HG03469 (cell line): ENCODE data around the gene DOK5.

Experiments
- ATAC-seq: cut with Tn5 transposase; IDR thresholded peaks from one replicate; pipeline ENCODE4 v1.9.1; 2021; ENCODE audit warnings: mild to moderate bottlenecking, moderate library complexity, moderate number of reproducible peaks; ENCODE audit not compliant: unreplicated experiment

DOK5 gene

DNA sequence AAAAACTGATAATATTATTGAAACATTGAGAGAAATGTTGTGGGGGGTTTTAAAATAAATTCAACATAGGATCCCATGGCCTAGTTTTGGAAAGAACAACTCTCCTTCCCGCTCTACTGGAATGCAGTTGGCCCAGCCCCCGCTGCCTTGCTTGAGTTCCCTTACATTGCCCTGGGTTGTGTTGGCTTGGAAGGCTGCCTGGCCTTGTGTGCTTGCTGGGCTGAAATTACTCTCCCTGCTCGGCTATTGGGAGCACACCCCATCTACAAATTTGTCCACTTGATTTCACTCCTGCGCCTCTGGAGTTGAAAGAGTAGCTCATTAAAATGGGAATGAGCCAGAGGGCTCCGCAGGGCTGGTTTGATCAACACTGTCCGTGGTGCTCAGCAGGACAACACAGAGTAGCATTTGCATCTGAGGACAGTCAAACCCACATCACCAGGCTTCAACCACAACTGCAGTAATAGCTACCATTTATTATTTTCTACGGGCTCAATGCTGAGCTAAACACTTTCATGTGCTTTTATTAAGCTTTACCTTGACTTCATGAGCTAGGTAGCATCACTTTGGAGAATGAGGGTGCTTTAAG is 35.2 kb downstream of the DOK5 start:
- no peak for ATAC-seq

DNA sequence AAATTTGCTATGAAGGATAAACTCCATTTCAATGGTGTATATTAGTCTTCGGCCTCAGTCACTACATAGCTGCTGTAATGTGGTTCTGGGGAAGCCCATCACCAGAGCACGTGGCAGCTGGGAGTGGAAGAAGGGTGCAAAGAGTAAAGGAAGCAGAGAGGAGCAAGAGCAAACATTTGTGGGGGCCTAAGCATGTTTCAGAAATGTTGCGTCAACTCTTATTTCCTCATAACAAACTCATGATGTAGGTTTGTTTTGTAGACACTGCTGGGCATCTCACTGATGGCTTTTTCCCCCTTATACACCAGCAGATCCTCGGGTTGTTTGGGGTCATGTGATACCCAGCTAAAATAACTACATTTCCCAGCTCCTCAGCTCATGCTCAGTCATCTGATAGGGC is 37.3 kb downstream of the DOK5 start:
- ATAC-seq = no peak

DNA sequence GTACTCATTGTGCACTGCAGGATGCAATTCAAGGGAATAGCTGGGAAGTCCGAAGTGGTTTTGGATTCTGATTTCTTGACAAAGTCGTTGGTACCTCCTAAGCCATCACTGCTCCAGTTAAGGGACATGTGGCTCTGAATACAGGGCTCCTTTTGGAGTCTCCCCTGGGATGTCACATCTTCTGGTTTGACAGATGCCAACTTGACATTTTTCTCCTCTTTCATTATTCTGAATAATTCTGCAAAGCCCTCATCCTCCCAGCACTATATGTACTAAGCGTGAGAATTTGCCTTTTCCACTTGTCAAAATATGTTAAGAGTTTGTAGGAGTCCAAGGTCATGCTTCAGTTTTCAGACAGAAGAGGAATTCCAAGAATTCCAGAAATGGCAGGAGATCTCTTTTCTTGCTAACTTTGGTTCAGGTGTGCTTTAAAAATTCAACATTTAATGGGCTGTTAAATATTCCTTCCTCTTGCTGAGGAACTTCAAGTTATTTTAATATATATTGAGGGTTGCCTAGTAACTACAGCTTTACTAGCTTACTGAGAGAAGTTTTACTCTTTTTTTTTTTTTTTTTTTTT is 38.7 kb downstream of the DOK5 start:
- no peak for ATAC-seq

DNA sequence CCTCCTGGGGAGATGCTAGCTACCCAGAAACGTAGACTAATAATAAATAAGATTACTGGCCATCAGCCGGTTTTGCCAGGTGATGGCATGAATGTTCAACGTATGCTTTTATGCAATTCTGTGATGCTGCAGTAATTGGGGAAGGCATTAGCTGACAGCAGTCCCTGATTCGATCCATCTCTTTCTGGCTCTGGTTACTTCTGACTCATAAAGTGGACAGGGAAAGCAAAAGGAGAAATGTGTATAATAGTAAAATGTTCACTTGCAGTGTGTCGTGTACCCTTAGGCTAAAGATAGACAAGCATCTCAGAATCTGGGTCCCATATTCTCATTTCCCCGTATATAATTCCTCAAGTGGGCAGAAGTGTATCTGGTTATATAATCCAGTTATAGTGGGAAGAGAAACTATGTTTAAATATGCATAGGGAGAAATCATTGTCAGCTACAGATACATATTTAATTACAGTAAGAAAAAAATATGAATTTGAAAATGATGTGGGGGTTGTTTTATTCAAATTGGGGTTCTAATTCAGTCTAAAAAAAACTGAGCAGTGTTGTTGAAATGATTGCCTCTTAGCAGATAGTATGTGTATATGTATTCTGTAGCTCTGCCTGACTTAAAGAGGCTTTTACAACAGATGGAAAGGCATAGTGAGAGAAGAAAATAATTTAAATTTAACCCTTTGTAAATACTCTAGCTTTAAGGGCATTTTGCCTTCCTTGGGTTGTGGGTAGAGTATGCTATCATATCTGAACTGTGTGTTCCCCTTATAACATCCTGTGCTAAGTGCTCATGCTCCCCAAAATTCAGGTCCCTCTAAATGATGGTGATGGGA is 40.6 kb downstream of the DOK5 start:
- ATAC-seq = no peak

DNA sequence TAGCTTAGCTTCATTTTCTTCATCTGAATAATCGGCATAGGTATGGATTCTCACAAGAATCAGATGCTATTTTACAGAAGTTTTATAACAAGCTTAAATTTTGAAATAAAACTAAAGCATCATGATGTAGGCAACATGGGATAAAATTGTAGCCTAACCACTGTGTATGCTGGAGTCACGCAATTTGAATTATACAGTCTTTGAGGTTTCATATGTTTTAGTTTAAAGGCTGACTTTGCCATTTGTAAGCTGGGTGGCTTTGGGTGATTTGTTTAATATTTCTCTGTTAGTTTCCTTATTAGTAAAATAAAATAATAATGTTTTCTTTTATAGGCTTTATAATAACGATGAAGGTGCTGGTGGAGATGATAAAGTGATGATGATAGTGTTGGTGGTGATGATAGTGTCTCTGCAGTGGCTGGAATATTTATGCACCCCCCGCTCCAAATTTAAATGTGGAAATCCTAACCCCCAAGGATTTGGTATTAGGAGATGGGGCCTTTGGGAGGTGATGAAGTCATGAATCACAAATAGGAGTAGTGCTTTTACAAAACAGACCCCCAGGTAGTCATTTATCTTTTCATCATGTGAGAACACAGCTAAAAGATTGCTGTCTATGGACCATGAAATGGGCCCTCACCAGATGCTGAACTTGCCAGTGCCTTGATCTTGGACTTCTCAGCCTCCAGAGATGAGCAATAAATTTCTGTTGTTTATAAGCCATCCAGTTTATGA is 42.0 kb downstream of the DOK5 start:
- no peak for ATAC-seq

DNA sequence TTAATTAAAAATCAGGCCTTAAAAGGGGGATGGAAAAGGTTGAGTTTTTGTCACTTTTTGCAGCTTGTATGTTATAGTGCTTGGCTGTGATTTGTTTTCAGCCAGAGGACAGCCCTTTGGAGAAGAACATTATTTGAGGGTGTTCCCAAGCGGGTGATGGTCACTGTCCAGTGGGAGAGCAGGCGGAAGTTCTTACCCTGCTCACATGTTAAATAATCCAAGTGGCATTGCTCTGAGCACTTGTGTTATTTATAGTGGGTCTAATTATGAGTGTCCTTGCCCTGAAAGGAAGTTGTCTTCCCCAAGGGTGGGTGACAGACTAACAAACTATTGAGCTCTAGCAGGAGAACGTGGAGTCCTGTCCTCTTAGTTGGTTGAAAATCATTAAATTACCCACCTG is 49.5 kb downstream of the DOK5 start:
- ATAC-seq = no peak

DNA sequence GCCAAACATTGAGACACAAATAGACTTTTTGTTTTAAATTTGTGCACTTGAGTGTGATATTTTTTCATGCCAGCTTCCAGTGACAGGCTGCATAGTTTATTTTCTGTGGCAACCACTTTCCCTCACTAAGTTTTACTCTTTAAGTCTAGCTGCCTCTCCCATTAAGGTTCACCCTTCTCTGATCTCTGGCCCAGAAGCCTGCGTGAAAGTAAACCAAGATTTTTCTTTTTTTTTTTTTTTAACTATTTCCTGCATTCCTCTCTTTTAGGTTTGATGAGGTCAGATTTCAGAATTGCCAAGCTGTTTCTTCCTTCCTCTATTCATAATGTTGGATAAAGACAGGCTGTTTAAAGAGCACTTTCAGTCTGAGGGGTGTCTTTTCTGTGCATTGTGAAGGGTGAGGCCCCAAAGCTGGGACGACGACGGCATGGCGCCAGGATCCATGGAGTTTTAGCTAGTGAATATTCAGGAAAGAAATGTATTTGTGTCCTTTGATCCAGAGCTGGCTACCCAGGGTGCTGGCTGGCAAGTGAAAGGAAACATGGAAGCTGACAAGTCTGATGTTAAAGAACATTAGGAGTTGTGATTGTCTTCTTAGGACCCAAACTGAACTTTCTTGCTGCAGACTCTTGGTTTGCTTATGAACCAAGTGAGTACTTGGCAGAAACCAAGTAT is 50.7 kb downstream of the DOK5 start:
- no peak for ATAC-seq

DNA sequence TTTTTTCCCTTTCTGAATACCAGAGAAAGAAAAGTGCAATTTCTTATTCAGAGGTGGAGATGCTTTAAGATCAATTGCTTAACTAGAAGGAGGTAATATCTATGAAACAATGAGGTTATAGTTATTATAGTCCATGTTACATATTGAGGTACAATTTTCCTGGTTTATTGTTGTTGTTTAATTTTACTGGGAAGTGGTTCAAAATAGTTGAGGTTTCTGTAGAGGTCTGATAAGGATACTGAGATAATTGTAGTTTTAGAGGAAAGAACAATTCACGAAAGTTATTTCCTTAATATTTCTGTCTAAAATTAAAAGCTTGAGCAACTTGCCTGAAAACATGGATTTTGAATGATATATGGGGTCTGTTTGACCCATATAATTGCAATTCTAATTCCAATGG is 51.4 kb downstream of the DOK5 start:
- ATAC-seq = no peak

DNA sequence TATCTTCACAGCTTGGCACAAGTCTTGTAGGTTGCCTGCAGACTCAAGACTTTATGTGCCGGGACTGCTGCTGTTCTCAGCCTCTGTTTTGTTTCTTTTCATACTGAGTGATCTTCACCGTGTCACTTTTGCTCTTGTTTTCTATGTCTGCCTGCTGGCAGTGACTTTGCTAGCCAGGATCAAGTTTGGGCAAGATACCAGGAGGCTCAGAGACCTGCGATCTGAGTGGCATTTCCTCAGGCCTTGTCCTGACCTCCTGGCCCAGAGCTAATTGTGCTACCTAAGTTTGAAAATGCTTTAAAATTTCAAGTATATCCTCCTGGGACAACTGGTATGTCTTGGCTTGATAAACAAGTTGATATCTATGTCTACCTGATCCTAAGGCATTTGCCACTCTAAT is 57.2 kb downstream of the DOK5 start:
- no peak for ATAC-seq

DNA sequence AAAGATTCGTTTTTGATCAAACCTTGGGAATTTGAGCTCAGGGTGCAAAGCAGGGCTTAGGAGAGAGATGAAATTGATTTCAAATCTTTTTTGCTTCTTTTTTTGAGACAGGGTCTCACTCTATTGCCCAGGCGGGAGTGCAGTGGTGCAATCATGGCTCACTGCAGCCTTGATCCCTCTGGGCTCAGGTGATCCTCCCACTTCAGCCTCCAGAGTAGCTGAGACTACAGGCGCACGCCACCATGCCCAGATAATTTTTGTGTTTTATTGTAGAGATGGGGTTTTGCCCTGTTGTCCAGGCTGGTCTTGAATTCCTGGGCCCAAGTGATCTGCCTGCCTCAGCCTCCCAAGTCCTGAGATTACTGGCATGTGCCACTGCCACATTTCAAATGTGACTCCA is 58.7 kb downstream of the DOK5 start:
- ATAC-seq = no peak

DNA sequence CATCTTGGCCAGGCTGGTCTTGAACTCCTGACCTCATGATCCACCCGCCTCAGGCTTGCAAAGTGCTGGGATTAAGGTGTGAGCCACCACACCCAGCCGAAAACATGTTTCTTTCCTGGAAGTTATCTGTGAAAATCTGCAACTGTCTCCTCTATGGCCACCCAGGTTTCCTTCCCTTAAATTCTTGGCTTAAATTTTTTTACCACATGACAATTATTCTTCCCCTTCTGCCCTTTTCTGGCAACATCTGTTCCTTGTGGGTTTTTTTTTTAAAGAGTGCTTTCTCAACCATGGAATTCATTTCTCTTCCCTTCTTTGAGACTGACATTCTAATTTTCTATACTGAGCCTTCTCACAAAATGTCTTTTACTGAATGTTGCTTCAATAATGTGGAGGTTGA is 59.6 kb downstream of the DOK5 start:
- no peak for ATAC-seq

DNA sequence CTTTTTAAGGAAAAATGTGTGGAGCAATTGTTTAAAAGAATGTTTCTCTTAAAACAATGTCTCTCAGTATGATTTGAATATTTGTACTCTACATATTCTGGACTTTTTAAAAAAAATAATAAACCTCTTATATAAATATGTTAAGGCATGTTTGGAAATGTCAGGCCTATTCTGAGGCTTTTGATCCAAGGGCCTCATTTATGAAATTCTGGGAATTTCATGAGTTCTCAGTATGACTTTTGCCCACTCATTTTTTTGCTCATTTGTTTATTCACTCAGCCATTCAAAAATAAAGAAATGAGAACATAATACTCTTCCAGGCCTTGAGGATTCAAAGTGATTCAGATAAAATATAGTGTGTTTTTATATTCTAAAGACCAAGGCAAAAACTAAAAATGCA is 60.4 kb downstream of the DOK5 start:
- ATAC-seq = no peak

DNA sequence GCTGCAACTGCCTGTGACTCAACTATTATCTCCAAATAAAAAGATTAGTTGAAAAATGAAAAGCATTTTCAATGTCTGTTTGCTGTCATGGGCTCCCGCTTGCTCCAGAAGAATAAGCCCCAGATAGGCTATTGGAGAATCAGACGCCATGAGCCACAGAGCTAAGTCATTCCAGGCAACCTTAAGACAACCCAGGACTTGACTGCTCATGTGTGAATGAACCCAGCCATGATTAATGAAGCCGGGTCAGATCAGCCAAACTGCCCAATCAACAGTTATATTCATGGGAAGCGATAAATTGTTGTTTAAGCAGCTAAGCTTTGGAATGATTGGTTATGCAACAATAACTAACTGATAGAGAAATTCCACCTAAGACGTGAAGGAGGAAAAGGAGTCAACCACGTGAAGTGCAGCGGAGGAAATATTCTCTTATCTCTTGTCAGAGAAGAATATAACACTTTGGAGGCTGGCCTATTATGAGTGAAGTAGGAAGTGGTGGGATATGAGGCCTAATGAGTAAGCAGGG is 64.2 kb downstream of the DOK5 start:
- ATAC-seq = no peak

DNA sequence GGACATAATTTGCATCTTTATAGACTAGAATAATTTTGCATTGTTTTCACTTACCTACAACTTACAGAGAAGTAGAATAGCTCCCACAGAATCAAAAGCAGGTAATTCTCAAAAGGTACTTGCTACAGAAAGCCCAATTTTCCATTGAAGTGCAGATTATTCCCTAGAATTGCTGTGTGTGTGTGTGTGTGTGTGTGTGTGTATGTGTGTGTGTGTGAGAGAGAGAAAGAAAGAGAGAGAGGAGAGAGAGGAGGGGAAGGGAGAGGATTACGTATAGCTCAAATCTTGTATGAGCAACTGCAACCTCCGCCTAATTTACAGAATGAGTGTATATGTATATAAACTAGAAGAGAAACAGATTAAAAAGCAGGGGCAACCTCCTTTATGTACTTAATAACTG is 68.0 kb downstream of the DOK5 start:
- no peak for ATAC-seq

DNA sequence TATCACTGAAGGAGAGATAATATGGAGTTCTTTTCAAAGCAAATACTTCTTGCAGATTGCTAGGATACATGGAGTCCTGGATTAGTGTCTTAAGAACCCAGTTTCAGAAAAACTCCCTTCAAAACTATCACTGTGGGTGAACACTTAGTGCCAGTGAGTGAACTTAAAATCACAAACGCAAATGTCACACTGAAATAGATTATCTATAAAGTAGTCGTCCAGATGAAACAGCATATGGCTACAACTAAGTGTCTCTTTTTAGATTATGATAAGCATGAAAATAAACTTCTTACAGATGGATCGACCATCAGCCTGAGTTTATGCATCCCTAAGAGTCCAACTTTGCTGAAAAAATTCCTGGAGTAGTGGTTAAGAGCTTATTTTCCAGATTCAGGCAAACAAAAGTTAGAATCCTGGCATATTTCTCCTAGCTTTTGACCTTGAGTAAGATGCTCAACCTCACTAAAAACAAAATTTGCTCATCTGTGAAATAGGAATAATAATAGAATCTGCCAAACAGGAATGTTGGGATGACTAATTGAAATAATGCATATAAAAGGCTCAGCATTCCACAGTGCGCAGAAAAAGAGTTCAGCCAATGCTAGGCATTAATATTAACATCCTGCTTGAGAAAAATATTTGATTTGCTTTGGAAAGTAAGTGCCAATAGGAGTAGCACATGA is 70.4 kb downstream of the DOK5 start:
- ATAC-seq = no peak

DNA sequence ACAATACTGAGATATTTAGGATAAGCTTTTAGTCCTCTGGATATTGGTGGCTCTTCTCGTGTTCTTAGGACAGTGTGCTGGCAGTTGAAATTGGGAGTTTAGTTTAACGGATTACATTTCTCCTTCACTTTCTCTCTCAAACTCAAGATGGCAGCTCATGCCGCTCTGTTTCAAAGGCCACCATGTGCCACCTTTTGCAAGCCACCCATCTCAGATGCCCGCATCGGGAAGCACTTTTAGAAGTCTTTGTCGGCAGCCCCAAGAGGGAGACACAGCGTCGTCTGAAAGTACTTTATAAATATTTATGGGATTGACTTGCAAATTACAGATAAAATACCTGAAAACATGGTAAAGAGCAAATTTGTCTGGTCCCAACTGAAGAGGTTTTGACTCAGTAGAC is 73.5 kb downstream of the DOK5 start:
- no peak for ATAC-seq

DNA sequence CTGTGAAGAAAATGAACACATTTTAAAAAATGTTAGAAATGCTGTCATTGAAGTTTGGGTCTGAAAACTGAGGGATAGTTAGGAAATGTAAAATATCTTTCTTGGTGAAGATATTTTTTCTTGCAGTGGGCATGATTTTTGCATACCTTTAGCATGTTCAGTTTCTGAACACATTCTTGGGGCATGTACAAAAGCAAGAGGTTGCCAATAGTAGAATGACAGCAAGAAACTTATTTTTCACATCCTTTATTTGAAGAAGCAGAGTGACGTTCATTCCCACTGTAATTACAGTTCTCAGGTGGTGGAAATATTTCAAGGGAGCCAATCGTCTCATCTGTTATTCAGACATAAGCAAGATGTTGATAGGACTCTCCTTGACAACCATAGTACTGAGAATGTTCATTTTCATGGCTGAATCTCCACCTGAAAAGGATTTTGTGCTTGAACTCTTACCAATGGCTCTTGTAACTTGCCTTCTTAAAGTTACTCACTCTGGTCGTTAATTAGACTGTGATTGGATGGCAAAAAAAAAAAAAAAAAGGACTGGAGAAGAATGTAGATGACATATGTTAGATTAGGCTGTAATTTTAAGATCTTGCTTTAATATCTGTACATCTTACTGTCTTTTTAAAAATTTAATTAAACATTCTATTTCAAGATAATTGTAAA is 74.4 kb downstream of the DOK5 start:
- ATAC-seq = no peak

DNA sequence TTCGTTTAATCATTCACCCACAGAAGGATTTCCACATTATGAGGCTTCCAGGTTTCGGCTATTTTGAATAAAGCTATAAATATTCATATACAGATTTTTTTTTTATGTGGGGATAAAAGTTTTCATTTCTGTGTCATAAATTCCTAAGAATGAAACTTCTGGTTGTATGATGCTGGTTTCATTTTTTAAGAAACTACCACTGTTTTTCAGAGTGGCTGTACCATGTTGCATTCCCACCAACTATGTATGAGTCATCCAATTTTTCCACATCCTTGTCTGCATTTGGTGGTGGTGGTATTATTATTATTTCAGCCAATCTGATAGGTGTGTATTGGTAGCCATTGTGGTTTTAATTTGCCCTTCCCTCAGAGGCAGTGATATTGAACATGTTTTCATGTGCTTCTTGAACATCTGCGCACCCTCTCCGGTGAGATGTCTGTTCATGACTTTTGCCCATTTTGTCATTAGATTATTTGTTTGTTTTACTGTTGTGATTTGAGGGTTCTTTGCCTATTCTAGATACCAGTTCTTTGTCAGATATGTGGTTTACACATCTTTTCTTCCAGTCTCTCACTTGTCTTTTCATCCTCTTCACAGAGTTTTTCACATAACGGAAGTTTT is 75.5 kb downstream of the DOK5 start:
- no peak for ATAC-seq

DNA sequence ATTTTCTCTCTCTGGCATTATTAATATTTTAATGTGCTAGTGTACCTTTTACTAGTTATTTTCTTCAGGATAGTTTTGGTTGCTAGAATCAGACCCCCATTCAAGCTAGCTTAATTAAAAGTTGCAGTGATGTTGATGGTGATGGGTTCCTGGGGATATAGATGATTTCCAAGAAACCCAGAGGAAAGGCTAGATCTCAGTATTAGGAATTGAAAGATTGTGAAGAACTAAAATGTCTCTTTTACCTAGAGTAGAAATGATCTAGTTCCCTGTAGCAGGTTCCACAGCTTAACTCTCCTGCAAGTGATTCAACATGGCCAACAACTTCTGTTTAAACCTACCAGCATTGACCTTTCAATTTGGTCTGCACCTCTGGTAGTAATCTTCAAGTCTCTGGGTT is 78.6 kb downstream of the DOK5 start:
- ATAC-seq = no peak
